Activated CD8-positive, alpha-beta memory T cell treated with anti-CD3 and anti-CD28 coated beads, Interleukin-2, amount 50 U/mL, for 24 hours (primary cell): ENCODE data around the gene PLSCR1.

ENCODE experiments used
- DNase-seq: peaks from one replicate; pipeline ENCODE4 v3.0.0-alpha.2; 2020; ENCODE audit errors: extremely low read depth

Gene PLSCR1

GRCh38 chr3:146473726-146474125, 70.7 kb downstream of the PLSCR1 start:
- DNase-seq: no peak

- no peak for DNase-seq
Observed at GRCh38 chr3:146472611-146473010, 71.8 kb downstream of the PLSCR1 start.

GRCh38 chr3:146471012-146471411, 73.4 kb downstream of the PLSCR1 start:
- DNase-seq: no peak

GRCh38 chr3:146470425-146470990, 73.9 kb downstream of the PLSCR1 start:
- no peak for DNase-seq

GRCh38 chr3:146469150-146470017, 75.0 kb downstream of the PLSCR1 start, which contains the start of gene PLSCR2:
Gene PLSCR2, minus strand, starts transcription at chr3:146469561. Its CDS starts 9,657 bp downstream, at chr3:146459904.
- peak; percentile 5 for DNase-seq

- no peak for DNase-seq
Observed at GRCh38 chr3:146468671-146469149, 75.7 kb downstream of the PLSCR1 start.

- DNase-seq: no peak
Observed at GRCh38 chr3:146468234-146468633, 76.2 kb downstream of the PLSCR1 start.

GRCh38 chr3:146466604-146467003, 77.8 kb downstream of the PLSCR1 start:
- no peak for DNase-seq

GRCh38 chr3:146465693-146466465, 78.5 kb downstream of the PLSCR1 start:
- DNase-seq: no peak
